H1 (cell line): ENCODE results near the gene SS18. TPM values are rescaled to one million over a fixed set of nuclear protein-coding genes. Genes with fewer than 3 reads are reported as not detected.

ENCODE experiments used
- CEBPB ChIP-seq: IDR thresholded peaks from 2 replicates; pipeline ENCODE4 v1.6.1; 2012; ENCODE audit warnings: low read depth, low read length
- KDM5A ChIP-seq: fragments of 200-600 bp; IDR thresholded peaks from 2 replicates; pipeline ENCODE4 v1.7.1; 2012; ENCODE audit warnings: mild to moderate bottlenecking, low read length, inconsistent platforms, mixed read lengths
- RBBP5 ChIP-seq: IDR thresholded peaks from 2 replicates; pipeline ENCODE4 v1.7.1; 2012; ENCODE audit warnings: low read depth, mild to moderate bottlenecking, inconsistent platforms, low read length, moderate library complexity, borderline replicate concordance
- USF2 ChIP-seq: IDR thresholded peaks from 2 replicates; pipeline ENCODE4 v1.6.1; 2011; ENCODE audit warnings: low read length, improper control_type of control experiment
- polyA plus RNA-seq, 7 experiments: library from polyadenylated mRNA; depleted of rRNA in 3 of 7; stranded (reverse) in 5 of 7; unstranded in 2 of 7; fragments of >200 nt in 5 of 7; fragments of 200-250 nt in 2 of 7; gene quantifications; 1 replicate in 5 of 7; 2 replicates in 1 of 7; 4 replicates in 1 of 7; pipeline versions ENCODE4 v1.2.1 to v1.2.3, GENCODE V29; 2011 to 2013; ENCODE audit warnings: missing spikeins in 2 of 7, mixed read lengths in 2 of 7
- total RNA-seq: library from RNA; stranded (reverse); fragmentation: NEBNext Ultra II Directional; extraction: Animal tissue kit (Norgen Biotek cat#: 25700); gene quantifications from 2 replicates; pipeline ENCODE4 v1.2.1, GENCODE V29; 2021
- TF ChIP-seq, protein P1 (sequence below): fragments of 300-600 bp; sonication (generic); IDR thresholded peaks from 2 replicates; pipeline ENCODE4 v1.7.1; 2012; ENCODE audit warnings: low read length, moderate library complexity, mild to moderate bottlenecking, inconsistent platforms; ENCODE audit not compliant: insufficient replicate concordance
- TF ChIP-seq, protein P2 (sequence below): IDR thresholded peaks from 2 replicates; pipeline ENCODE4 v1.6.1; 2012; ENCODE audit warnings: inconsistent platforms

SS18 gene
- total and polyA plus RNA-seq, 2 of the 8 experiments (the other 6 are each of a cell fraction or from before 2014, with no cell fraction given) = 83.5 to 106 TPM

GRCh38 chr18:25983730-25984129 lies 106.7 kb downstream of the SS18 start (continued):
- TF ChIP-seq, protein P1, sequence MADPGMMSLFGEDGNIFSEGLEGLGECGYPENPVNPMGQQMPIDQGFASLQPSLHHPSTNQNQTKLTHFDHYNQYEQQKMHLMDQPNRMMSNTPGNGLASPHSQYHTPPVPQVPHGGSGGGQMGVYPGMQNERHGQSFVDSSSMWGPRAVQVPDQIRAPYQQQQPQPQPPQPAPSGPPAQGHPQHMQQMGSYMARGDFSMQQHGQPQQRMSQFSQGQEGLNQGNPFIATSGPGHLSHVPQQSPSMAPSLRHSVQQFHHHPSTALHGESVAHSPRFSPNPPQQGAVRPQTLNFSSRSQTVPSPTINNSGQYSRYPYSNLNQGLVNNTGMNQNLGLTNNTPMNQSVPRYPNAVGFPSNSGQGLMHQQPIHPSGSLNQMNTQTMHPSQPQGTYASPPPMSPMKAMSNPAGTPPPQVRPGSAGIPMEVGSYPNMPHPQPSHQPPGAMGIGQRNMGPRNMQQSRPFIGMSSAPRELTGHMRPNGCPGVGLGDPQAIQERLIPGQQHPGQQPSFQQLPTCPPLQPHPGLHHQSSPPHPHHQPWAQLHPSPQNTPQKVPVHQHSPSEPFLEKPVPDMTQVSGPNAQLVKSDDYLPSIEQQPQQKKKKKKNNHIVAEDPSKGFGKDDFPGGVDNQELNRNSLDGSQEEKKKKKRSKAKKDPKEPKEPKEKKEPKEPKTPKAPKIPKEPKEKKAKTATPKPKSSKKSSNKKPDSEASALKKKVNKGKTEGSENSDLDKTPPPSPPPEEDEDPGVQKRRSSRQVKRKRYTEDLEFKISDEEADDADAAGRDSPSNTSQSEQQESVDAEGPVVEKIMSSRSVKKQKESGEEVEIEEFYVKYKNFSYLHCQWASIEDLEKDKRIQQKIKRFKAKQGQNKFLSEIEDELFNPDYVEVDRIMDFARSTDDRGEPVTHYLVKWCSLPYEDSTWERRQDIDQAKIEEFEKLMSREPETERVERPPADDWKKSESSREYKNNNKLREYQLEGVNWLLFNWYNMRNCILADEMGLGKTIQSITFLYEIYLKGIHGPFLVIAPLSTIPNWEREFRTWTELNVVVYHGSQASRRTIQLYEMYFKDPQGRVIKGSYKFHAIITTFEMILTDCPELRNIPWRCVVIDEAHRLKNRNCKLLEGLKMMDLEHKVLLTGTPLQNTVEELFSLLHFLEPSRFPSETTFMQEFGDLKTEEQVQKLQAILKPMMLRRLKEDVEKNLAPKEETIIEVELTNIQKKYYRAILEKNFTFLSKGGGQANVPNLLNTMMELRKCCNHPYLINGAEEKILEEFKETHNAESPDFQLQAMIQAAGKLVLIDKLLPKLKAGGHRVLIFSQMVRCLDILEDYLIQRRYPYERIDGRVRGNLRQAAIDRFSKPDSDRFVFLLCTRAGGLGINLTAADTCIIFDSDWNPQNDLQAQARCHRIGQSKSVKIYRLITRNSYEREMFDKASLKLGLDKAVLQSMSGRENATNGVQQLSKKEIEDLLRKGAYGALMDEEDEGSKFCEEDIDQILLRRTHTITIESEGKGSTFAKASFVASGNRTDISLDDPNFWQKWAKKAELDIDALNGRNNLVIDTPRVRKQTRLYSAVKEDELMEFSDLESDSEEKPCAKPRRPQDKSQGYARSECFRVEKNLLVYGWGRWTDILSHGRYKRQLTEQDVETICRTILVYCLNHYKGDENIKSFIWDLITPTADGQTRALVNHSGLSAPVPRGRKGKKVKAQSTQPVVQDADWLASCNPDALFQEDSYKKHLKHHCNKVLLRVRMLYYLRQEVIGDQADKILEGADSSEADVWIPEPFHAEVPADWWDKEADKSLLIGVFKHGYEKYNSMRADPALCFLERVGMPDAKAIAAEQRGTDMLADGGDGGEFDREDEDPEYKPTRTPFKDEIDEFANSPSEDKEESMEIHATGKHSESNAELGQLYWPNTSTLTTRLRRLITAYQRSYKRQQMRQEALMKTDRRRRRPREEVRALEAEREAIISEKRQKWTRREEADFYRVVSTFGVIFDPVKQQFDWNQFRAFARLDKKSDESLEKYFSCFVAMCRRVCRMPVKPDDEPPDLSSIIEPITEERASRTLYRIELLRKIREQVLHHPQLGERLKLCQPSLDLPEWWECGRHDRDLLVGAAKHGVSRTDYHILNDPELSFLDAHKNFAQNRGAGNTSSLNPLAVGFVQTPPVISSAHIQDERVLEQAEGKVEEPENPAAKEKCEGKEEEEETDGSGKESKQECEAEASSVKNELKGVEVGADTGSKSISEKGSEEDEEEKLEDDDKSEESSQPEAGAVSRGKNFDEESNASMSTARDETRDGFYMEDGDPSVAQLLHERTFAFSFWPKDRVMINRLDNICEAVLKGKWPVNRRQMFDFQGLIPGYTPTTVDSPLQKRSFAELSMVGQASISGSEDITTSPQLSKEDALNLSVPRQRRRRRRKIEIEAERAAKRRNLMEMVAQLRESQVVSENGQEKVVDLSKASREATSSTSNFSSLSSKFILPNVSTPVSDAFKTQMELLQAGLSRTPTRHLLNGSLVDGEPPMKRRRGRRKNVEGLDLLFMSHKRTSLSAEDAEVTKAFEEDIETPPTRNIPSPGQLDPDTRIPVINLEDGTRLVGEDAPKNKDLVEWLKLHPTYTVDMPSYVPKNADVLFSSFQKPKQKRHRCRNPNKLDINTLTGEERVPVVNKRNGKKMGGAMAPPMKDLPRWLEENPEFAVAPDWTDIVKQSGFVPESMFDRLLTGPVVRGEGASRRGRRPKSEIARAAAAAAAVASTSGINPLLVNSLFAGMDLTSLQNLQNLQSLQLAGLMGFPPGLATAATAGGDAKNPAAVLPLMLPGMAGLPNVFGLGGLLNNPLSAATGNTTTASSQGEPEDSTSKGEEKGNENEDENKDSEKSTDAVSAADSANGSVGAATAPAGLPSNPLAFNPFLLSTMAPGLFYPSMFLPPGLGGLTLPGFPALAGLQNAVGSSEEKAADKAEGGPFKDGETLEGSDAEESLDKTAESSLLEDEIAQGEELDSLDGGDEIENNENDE = no peak
- TF ChIP-seq, protein P2, sequence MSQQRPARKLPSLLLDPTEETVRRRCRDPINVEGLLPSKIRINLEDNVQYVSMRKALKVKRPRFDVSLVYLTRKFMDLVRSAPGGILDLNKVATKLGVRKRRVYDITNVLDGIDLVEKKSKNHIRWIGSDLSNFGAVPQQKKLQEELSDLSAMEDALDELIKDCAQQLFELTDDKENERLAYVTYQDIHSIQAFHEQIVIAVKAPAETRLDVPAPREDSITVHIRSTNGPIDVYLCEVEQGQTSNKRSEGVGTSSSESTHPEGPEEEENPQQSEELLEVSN = no peak
- TF ChIP-seq KDM5A (no peak), CEBPB (no peak), RBBP5 (no peak), USF2 (no peak)
